GM18909 (cell line): Measurements from ENCODE around the gene MLLT1.

Experiments used
- ATAC-seq: cut with Tn5 transposase; IDR thresholded peaks from one replicate; pipeline ENCODE4 v1.9.1; 2021; ENCODE audit warnings: mild to moderate bottlenecking; ENCODE audit not compliant: unreplicated experiment, poor library complexity

Gene MLLT1

DNA sequence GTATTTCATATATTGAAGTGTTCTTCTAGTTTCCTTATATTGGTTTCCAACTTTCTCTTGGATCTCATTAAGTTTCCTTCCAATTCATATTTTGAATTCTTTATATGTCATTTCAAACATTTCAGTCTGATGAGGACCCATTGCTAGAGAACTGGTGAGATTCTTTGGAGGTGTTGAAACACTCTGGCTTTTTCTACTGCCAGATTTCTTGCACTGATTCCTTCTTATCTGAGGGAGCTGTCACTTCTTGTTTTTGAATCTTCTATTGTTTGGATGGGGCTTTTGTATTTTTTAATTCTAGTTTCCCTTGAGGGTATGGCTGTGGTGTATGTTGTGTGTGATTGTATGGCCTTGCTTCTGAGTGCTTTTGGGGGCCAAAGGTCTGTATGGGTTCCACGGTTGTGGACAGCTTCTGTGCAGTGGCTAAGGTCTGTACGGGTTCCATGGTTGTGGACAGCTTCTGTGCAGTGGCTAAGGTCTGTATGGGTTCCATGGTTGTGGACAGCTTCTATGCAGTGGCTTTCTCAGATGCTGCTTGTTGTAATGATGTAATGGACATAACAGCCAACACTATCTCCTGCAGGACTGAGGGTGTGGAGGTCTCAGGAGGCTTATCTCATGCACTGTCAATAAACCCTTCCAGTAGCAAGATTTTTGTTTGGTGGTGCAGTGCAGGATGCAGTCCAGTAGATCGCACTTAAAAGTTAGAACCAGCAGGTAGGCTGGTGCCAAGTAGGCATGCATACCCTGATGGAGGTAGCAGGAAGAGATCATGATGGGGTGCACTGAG, 107.5 kb downstream of the MLLT1 start:
- ATAC-seq: no peak

DNA sequence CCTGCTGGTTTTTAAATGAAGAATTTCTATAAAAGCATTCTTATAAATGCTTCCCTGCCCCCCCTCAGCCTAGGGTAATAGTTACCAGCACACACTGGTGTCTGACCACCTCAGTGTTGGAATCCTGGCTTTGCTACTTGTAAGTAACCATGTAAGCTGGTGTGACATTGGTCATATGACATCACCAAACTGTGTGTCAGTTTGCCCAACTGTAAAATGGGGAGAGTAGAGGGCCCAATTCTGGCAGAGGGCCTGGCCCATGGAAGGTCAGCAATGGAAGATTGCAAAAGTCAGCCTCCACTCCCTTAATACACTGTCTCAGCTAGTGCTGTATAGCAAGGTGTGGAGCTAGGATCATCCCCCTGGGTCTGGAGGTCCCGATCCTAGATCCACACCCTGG, 112.7 kb downstream of the MLLT1 start:
- ATAC-seq: no peak

DNA sequence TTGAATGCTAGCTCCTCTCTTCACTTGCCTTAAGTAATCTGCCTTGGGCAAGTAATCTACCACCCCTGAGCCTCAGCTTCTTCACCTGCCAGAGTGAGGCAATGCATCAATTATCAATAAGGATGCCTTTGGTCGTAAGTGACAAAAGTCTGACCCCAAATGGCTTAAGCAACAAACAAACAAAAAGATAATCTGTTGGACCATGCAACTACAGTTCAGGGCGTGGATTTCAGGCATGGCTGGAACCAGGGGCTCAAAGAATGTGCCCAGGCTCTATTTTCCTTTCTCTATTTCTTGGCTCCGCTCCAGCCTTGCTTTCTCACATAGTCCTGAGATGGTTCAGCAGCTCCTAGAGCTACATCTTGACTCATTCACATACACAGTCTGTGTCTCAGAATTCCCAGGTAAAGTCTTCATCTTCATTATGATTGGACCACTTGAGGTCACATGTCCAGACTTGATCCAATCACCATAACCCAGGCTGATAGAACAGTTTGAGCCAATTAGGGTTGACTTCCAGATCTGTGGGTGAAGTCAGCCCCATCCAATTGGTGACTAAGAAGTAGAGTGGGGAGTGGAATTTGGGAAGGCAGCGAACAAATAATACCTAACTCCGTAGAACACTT, 114.8 kb downstream of the MLLT1 start:
- no peak for ATAC-seq

DNA sequence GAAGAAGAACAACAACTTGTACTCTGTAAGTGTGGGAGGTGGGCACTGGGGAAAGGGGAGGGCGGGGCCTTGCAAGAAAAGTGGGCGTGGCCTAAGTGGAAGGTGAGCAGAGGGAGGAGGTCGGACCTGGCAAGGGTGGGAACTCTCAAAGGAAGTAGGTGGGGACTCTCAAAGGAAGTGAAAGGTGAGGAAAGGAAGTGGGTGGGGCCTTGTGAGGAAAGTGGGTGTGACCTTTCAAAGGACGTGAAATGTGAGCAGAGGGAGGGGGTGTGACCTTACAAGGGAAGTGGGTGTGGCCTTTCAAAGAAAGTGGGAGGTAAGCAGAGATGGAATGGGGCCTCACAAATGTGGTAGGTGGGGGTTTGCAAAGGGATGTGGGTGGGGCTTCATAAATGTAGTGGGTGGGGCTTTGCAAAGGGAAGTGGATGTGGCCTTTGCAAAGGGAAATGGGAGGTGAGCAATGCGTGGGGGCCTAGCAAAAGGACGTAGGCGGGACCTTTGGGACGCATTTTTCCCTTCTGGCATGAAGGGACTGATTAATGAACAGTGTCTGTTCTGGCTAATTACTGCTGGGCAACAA, 118.4 kb downstream of the MLLT1 start:
- no peak for ATAC-seq
